Measurements from ENCODE around the gene GALP. TPM values are rescaled to one million over a fixed set of nuclear protein-coding genes. Genes with fewer than 3 reads are reported as not detected.

Gene GALP
- total RNA-seq, 2 experiments from 2014 or later, result not detected

GRCh38 chr19:56176881-56177280, 1.1 kb downstream of the GALP start:
- ATAC-seq (no peak), DNase-seq (no peak)
- Mint-ChIP-seq H3K36me3 (ENCODE audit: low read depth) (no peaks in the 10 kb centered on the region), H3K4me3 (no peak overlapping the region), H3K27me3 (peaks cover 4% of the 10 kb centered on the region), H3K27ac (no peak overlapping the region), H3K9me3 (no peaks in the 10 kb centered on the region), H3K4me1 (ENCODE audit: low read depth) (peaks cover under 1% of the 10 kb centered on the region)
- no peak for TF ChIP-seq CTCF (IDR thresholded peaks at IDR 0.05)
- POLR2A ChIA-PET, result no interaction called here
- CTCF ChIA-PET, result interaction anchor here (0.7 kb wide), 1 partner anchor 111 kb away, joined by 3 read pairs; no protein-coding TSS in a partner anchor
- intact Hi-C loops (cut with micrococcal nuclease), result no loop called here

- no peaks in the 10 kb centered on the region for H3K4me1 Mint-ChIP-seq (ENCODE audit: low read depth)
- H3K27me3 Mint-ChIP-seq, result peaks cover 4% of the 10 kb centered on the region
- TF ChIP-seq CTCF (IDR thresholded peaks at IDR 0.05), result no peak
- ChIA-PET CTCF (interaction anchor here (0.7 to 1.0 kb wide), 2 partner anchors 101 to 112 kb away, joined by 3 read pairs; no protein-coding TSS in a partner anchor), POLR2A (no interaction called here)
- ATAC-seq, result no peak
- H3K36me3 Mint-ChIP-seq (ENCODE audit: low read depth), result no peaks in the 10 kb centered on the region
- intact Hi-C loops (cut with micrococcal nuclease), result no loop called here
- no peak overlapping the region for H3K27ac Mint-ChIP-seq
- no peak for DNase-seq
- no peak overlapping the region for H3K4me3 Mint-ChIP-seq
- no peaks in the 10 kb centered on the region for H3K9me3 Mint-ChIP-seq
These were observed 1.9 kb downstream of the GALP start for GRCh38 chr19:56177564-56178243.

GRCh38 chr19:56189785-56190184, 14.0 kb downstream of the GALP start:
- ATAC-seq, result no peak
- no peak for DNase-seq
- CTCF ChIA-PET, result no interaction called here
- Mint-ChIP-seq H3K4me1 (ENCODE audit: low read depth) (no peaks in the 10 kb centered on the region), H3K27ac (no peak overlapping the region), H3K36me3 (ENCODE audit: low read depth) (no peaks in the 10 kb centered on the region), H3K4me3 (no peak overlapping the region), H3K9me3 (no peaks in the 10 kb centered on the region), H3K27me3 (peaks cover 3% of the 10 kb centered on the region)
- intact Hi-C loops (cut with micrococcal nuclease), result no loop called here
- POLR2A ChIA-PET, result no interaction called here
- TF ChIP-seq CTCF (IDR thresholded peaks at IDR 0.05), result no peak

DNA sequence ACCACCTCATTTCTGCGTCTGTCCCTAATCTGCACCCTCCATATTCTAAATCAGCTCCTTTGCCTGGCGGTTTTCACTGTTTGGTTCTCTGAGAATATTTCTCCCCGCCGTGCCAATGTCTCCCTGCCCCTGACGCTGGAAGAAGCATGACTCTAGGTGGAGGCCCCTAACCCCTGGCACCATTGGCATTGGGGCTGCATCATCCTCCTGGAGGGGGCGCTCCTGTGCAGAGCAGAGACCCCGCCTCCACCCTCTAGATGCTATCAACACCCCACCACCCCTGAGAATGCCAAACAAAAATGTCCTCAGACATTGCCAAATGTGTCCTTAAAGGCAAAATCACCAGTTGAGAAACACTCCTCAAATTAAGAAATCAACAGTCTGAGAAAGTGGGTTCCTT, 15.3 kb downstream of the GALP start:
- no peak overlapping the region for H3K27ac Mint-ChIP-seq
- ChIA-PET CTCF (no interaction called here), POLR2A (no interaction called here)
- DNase-seq, result no peak
- intact Hi-C loops (cut with micrococcal nuclease), result no loop called here
- ATAC-seq, result no peak
- no peak for TF ChIP-seq CTCF (IDR thresholded peaks at IDR 0.05)
- no peaks in the 10 kb centered on the region for H3K9me3 Mint-ChIP-seq
- no peaks in the 10 kb centered on the region for H3K36me3 Mint-ChIP-seq (ENCODE audit: low read depth)
- H3K4me3 Mint-ChIP-seq, result no peak overlapping the region
- peaks cover 3% of the 10 kb centered on the region for H3K27me3 Mint-ChIP-seq
- no peaks in the 10 kb centered on the region for H3K4me1 Mint-ChIP-seq (ENCODE audit: low read depth)

- no peak for DNase-seq
- intact Hi-C loops (cut with micrococcal nuclease), result no loop called here
- ChIA-PET POLR2A (no interaction called here), CTCF (interaction anchor here (2.0 kb wide), 1 partner anchor 20 kb away, joined by 5 read pairs; no protein-coding TSS in a partner anchor)
- Mint-ChIP-seq H3K9me3 (no peaks in the 10 kb centered on the region), H3K27me3 (peaks cover 3% of the 10 kb centered on the region), H3K27ac (no peak overlapping the region), H3K4me3 (no peak overlapping the region), H3K36me3 (ENCODE audit: low read depth) (no peaks in the 10 kb centered on the region), H3K4me1 (ENCODE audit: low read depth) (no peaks in the 10 kb centered on the region)
- no peak for TF ChIP-seq CTCF (IDR thresholded peaks at IDR 0.05)
- no peak for ATAC-seq
These were observed 15.9 kb downstream of the GALP start for GRCh38 chr19:56191711-56192110.
